ENCODE results near the gene FGFR3.

FGFR3 gene

DNA sequence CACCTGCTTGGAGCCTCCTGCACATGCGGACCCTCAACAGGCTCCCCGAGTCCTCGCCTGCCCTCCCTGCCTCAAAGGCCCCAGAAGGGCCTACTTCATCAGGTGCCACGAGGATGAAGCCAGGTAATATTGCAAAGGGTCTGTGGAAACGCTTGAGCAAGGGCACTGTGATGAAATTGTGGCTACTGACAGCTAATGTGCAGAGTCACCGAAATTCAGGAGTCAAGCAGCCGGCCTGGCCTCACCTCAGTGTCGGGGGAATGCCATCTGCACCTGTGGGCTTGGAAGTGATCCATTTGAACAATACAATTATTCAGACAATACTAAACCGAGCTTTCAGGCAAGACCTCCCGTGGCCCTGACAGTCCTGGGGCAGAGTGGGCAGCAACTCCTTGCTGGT, 3.1 kb upstream of the FGFR3 start:
- ChIA-PET CTCF (interaction anchor here (1.0 to 11.8 kb wide), 2 partner anchors 21 to 42 kb away, joined by 3 to 107 read pairs; no protein-coding TSS in a partner anchor), POLR2A (no interaction called here)
- no peak for DNase-seq (ENCODE audit: low read depth, low spot score)
- H3K4me3 ChIP-seq (ENCODE audit: low read depth, low read length), result no peak overlapping the region
- TF ChIP-seq, protein P1, sequence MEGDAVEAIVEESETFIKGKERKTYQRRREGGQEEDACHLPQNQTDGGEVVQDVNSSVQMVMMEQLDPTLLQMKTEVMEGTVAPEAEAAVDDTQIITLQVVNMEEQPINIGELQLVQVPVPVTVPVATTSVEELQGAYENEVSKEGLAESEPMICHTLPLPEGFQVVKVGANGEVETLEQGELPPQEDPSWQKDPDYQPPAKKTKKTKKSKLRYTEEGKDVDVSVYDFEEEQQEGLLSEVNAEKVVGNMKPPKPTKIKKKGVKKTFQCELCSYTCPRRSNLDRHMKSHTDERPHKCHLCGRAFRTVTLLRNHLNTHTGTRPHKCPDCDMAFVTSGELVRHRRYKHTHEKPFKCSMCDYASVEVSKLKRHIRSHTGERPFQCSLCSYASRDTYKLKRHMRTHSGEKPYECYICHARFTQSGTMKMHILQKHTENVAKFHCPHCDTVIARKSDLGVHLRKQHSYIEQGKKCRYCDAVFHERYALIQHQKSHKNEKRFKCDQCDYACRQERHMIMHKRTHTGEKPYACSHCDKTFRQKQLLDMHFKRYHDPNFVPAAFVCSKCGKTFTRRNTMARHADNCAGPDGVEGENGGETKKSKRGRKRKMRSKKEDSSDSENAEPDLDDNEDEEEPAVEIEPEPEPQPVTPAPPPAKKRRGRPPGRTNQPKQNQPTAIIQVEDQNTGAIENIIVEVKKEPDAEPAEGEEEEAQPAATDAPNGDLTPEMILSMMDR (IDR thresholded peaks at IDR 0.05; ENCODE audit: insufficient read depth, low read length, missing control alignments), result no peak

DNA sequence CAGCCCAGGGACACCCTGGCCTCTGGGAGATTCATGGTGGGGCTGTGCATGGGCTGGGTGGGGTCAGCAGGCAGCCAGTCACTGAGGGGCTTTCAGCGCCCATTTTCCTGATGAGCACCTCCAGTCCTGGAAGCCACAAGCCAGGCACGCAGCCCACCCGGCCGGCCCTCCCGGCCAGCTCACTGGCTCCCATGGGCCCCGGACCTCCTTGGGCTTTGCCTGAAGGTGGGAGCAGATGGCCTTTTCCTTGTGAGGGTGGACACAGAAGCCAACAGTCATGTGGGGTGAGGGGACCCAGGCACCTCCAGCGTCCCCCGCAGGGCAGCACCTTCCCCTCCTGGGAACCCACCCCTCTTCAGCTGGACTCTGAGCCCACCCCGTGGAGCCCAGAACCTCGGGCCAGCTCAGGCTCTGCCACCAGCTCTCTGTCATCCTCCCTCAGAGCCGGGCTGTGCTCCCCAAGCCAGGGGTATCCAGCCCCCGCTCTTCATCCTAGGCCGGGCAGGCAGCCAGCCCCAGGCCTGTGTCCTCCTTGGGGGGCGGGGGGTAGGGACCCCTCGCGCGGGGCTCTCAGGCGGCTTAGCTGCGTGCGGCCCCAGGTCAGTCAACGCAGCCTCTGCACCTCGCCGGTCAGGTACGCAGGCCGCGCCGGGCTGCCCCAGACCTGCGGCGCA, 798 bp upstream of the FGFR3 start:
- TF ChIP-seq, protein P1 (IDR thresholded peaks at IDR 0.05; ENCODE audit: insufficient read depth, low read length, missing control alignments), result no peak
- POLR2A ChIA-PET, result no interaction called here
- DNase-seq (ENCODE audit: low read depth, low spot score), result no peak
- CTCF ChIA-PET, result interaction anchor here (1.3 to 11.8 kb wide), 4 partner anchors 19 to 118 kb away, joined by 3 to 107 read pairs (median 5); no protein-coding TSS in a partner anchor
- H3K4me3 ChIP-seq (ENCODE audit: low read depth, low read length), result no peak overlapping the region

DNA sequence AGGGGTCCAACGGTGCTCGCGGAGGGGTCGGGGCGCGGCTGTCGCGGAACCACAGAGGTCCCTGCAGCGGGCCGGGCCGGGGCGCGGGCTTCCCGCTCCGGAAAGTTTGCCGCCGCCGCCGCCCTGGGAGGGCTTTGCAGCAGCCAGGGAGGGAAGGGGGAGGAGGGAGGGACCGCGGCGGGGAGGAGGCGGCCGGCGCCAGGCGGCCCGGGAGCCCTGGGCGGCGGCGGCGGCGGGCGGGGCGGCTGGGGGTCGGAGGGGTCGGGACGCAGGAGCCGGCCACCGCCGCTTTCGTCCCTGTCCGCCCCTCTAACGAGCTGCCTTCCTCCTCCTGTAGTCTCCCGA, 375 bp downstream of the FGFR3 start:
- TF ChIP-seq, protein P1 (IDR thresholded peaks at IDR 0.05; ENCODE audit: insufficient read depth, low read length, missing control alignments), result no peak
- DNase-seq (ENCODE audit: low read depth, low spot score), result no peak
- POLR2A ChIA-PET, result no interaction called here
- CTCF ChIA-PET, result interaction anchor here (1.7 to 11.8 kb wide), 3 partner anchors 18 to 117 kb away, joined by 6 to 107 read pairs (median 7); no protein-coding TSS in a partner anchor
- peak overlapping the region; percentile 45 for H3K4me3 ChIP-seq (ENCODE audit: low read depth, low read length)

DNA sequence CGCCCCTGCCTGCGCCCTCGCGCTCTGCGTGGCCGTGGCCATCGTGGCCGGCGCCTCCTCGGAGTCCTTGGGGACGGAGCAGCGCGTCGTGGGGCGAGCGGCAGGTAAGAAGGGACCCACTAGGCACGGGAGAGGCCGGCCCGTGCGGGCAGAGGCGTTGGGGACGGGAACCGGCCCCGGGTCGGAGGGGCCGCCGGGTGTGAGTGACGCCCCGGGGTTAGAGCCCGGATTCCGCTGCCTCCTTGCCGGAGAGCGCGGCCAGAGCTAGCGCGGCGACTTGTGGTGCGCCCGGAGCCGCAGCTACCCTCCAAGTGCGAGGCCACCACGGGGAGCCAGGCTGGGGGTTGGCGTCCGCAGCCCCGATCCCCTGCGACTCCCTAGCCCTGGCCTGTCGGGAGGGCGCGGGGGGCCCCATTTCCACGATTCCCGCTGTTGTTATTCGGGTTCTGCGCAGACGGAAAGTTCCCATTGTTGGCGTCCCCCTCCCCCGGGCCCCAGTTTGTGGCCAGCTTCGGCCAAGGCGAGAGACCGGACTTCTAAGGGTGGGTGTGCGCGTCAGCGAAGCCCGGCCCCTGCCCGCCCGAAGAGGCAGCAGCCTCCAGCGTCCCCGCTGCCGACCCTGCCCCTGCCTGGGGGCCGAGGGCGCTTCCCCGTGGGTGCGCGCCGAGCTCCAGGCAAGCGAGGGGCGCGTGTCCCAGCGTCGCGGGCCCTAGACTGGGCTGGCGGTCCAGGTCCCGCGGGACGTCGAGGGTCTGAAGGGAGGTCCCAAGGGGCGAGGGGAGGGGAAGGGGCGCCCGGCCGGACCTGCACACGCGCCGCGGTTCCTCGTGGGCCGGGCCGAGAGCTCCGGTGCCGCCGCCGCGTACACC, 1.1 kb downstream of the FGFR3 start:
- ChIA-PET CTCF (interaction anchor here (0.8 to 11.8 kb wide), 6 partner anchors 17 to 117 kb away, joined by 3 to 107 read pairs (median 4); no protein-coding TSS in a partner anchor), POLR2A (interaction anchor here (0.7 kb wide), 1 partner anchor 20 kb away, joined by 3 read pairs; no protein-coding TSS in a partner anchor)
- no peak for DNase-seq (ENCODE audit: low read depth, low spot score)
- TF ChIP-seq, protein P1 (IDR thresholded peaks at IDR 0.05; ENCODE audit: insufficient read depth, low read length, missing control alignments), result no peak
- peak overlapping the region; percentile 45 for H3K4me3 ChIP-seq (ENCODE audit: low read depth, low read length)

DNA sequence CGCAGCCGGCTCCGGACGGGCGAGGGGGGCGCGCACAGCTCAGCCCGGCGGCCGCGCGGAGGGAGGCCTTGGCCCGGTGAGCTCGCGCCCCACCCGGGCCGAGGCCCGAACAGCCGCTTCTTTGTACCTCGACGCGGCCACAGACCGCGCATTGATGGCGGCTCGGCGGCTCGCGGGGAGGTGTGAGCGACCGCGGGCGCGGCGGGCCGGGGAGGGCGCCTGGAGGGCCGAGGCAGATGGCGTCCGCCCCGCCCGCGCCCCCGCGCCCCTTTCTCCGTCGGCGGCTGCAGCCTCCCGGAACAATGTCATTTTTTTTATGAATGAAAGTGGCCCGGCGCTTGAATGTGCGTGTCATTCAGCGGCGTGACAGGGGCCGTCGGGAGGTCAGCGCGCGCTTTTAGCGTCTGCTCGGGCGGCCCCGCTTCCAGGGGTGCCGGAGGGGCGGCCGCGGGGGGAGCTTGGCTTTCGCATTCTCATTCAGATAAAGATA, 1.8 kb downstream of the FGFR3 start:
- POLR2A ChIA-PET, result interaction anchor here (0.7 kb wide), 1 partner anchor 21 kb away, joined by 3 read pairs; no protein-coding TSS in a partner anchor

More for the DNA sequence above, 1.8 kb downstream of the FGFR3 start:
- DNase-seq (ENCODE audit: low read depth, low spot score), result no peak
- CTCF ChIA-PET, result interaction anchor here (0.8 to 11.8 kb wide), 5 partner anchors 16 to 106 kb away, joined by 3 to 107 read pairs (median 3); no protein-coding TSS in a partner anchor
- H3K4me3 ChIP-seq (ENCODE audit: low read depth, low read length), result no peak overlapping the region
- TF ChIP-seq, protein P1 (IDR thresholded peaks at IDR 0.05; ENCODE audit: insufficient read depth, low read length, missing control alignments), result no peak

All from AG04449 (cell line).